ENCODE measurements around the gene CMIP. TPM values are rescaled to one million over a fixed set of nuclear protein-coding genes. Genes with fewer than 3 reads are reported as not detected.

Gene CMIP
- total RNA-seq, 1 experiment from 2014 or later: 53.6 TPM

- Mint-ChIP-seq H3K4me3 (ENCODE audit: unreplicated experiment) (no peak overlapping the region), H3K4me1 (ENCODE audit: insufficient read depth, unreplicated experiment) (no peaks in the 10 kb centered on the region), H3K36me3 (ENCODE audit: insufficient read depth, unreplicated experiment) (no peaks in the 10 kb centered on the region), H3K27me3 (ENCODE audit: insufficient read depth, unreplicated experiment) (no peaks in the 10 kb centered on the region), H3K9me3 (ENCODE audit: unreplicated experiment) (no peaks in the 10 kb centered on the region), H3K27ac (ENCODE audit: low read depth, unreplicated experiment) (no peak overlapping the region)
- BruUV-seq (replicated peaks): no TSS peak
- ChIA-PET CTCF (interaction anchor here (1.2 kb wide), 1 partner anchor 754 kb away, joined by 5 read pairs; no protein-coding TSS in a partner anchor), POLR2A (interaction anchor here (1.1 kb wide), 1 partner anchor 20 kb away, joined by 3 read pairs; no protein-coding TSS in a partner anchor)
- intact Hi-C loops (cut with micrococcal nuclease): no loop called here
- peak; percentile 17 for DNase-seq (ENCODE audit: unreplicated experiment)
- TF ChIP-seq, protein P1, sequence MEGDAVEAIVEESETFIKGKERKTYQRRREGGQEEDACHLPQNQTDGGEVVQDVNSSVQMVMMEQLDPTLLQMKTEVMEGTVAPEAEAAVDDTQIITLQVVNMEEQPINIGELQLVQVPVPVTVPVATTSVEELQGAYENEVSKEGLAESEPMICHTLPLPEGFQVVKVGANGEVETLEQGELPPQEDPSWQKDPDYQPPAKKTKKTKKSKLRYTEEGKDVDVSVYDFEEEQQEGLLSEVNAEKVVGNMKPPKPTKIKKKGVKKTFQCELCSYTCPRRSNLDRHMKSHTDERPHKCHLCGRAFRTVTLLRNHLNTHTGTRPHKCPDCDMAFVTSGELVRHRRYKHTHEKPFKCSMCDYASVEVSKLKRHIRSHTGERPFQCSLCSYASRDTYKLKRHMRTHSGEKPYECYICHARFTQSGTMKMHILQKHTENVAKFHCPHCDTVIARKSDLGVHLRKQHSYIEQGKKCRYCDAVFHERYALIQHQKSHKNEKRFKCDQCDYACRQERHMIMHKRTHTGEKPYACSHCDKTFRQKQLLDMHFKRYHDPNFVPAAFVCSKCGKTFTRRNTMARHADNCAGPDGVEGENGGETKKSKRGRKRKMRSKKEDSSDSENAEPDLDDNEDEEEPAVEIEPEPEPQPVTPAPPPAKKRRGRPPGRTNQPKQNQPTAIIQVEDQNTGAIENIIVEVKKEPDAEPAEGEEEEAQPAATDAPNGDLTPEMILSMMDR (IDR thresholded peaks at IDR 0.05; ENCODE audit: unreplicated experiment): no peak
Measured at GRCh38 chr16:81758376-81758775, 313.8 kb downstream of the CMIP start.

Small RNA genes within 50 kb of the gene (microRNA-seq; reads per million reads assigned to microRNA genes)
- gene MIR6504 (not detected), gene MIR7854 (6.7 reads per million, percentile 41 among the genes with 10 or more reads in this experiment)

Other genes with a start within 250 kb of the CMIP start
- not detected in 2 replicates for gene BCO1, start 206.1 kb upstream of the CMIP start, total RNA-seq (2022)
- gene GAN, start 129.8 kb upstream of the CMIP start, total RNA-seq (2022): 12.4 and 17.2 TPM in 2 replicates